OCI-LY1 (cell line): ENCODE measurements around the gene AP3D1.
"Not testable (repeated sequence)": the region's sequence is repeated elsewhere in the genome, so short reads cannot be mapped to it uniquely, and the experiment has no call there.

Experiments used
- H2AFZ ChIP-seq: fragments of 200-600 bp; sonication (generic), shearing (Covaris generic); 2 replicates; pipeline ENCODE4 v1.6.0; 2014; ENCODE audit warnings: antibody characterized with exemption, mild to moderate bottlenecking, low read length
- H3F3A ChIP-seq: fragments of 200-600 bp; sonication (generic), shearing (Covaris generic); 2 replicates; pipeline ENCODE4 v1.6.0; 2014; ENCODE audit warnings: mild to moderate bottlenecking, antibody characterized with exemption, low read length, moderate library complexity; ENCODE audit not compliant: insufficient read depth
- H3K27ac ChIP-seq: fragments of 200-600 bp; sonication (generic); 2 replicates; pipeline ENCODE4 v1.5.1; 2014; ENCODE audit warnings: low read length, mixed run types, mild to moderate bottlenecking, low read depth; ENCODE audit not compliant: poor library complexity, severe bottlenecking
- H3K27me3 ChIP-seq: fragments of 200-600 bp; sonication (generic); 2 replicates; pipeline ENCODE4 v1.6.0; 2014; ENCODE audit warnings: antibody characterized with exemption, mild to moderate bottlenecking, low read length, moderate library complexity; ENCODE audit not compliant: insufficient read depth
- H3K36me3 ChIP-seq: fragments of 200-600 bp; sonication (generic); 2 replicates; pipeline ENCODE4 v1.6.1; 2014; ENCODE audit warnings: mild to moderate bottlenecking, antibody characterized with exemption, low read length, moderate library complexity, mixed read lengths; ENCODE audit not compliant: insufficient read depth
- H3K4me1 ChIP-seq: fragments of 200-600 bp; sonication (generic); 2 replicates; pipeline ENCODE4 v1.5.1; 2014; ENCODE audit warnings: mild to moderate bottlenecking, low read length, moderate library complexity; ENCODE audit not compliant: insufficient read depth, severe bottlenecking
- H3K4me2 ChIP-seq: fragments of 200-600 bp; sonication (generic), shearing (Covaris generic); 2 replicates; pipeline ENCODE4 v1.6.1; 2014; ENCODE audit warnings: low read length
- H3K4me3 ChIP-seq: fragments of 200-600 bp; sonication (generic); 2 replicates; pipeline ENCODE4 v1.5.1; 2014; ENCODE audit warnings: low read length, low read depth, mild to moderate bottlenecking, mixed read lengths; ENCODE audit not compliant: poor library complexity, severe bottlenecking
- H3K79me2 ChIP-seq: fragments of 200-600 bp; shearing (Covaris generic); 2 replicates; pipeline ENCODE4 v1.6.1; 2016; ENCODE audit warnings: mixed run types, low read length, mixed read lengths; ENCODE audit not compliant: insufficient read depth
- H3K9ac ChIP-seq: fragments of 200-600 bp; sonication (generic), shearing (Covaris generic); 2 replicates; pipeline ENCODE4 v1.6.1; 2014; ENCODE audit warnings: mild to moderate bottlenecking, low read length, mixed read lengths
- H3K9me2 ChIP-seq: fragments of 200-600 bp; sonication (generic), shearing (Covaris generic); 2 replicates; pipeline ENCODE4 v1.6.1; 2014; ENCODE audit warnings: low read depth, mild to moderate bottlenecking, low read length, mixed read lengths
- H3K9me3 ChIP-seq: fragments of 200-600 bp; shearing (Covaris generic); 2 replicates; pipeline ENCODE4 v1.6.1; 2014; ENCODE audit warnings: low read length, mixed read lengths
- H4K20me1 ChIP-seq: fragments of 200-600 bp; sonication (generic), shearing (Covaris generic); 2 replicates; pipeline ENCODE4 v1.6.0; 2016; ENCODE audit warnings: mild to moderate bottlenecking, low read length; ENCODE audit not compliant: insufficient read depth
- CTCF ChIP-seq: fragments of 200-600 bp; sonication (generic), shearing (Covaris generic); IDR thresholded peaks from 2 replicates; pipeline ENCODE4 v1.5.1; 2017; ENCODE audit warnings: mild to moderate bottlenecking, antibody characterized with exemption, low read length, moderate library complexity, mixed read lengths
- EZH2 ChIP-seq: fragments of 200-600 bp; sonication (generic), shearing (Covaris generic); IDR thresholded peaks from 2 replicates; pipeline ENCODE4 v1.8.0; 2017; ENCODE audit warnings: borderline replicate concordance, mixed run types, mild to moderate bottlenecking, antibody characterized with exemption, low read length, moderate library complexity, mixed read lengths

Gene AP3D1

GRCh38 chr19:2089001-2089711, 62.2 kb downstream of the AP3D1 start:
- Histone ChIP-seq H3K4me2 (peak overlapping the region; percentile 65; the same call in 1 of the 2 replicates), H3K36me3 (peaks cover 6% of the 10 kb centered on the region; the same call in 1 of the 2 replicates), H3K27ac (peak overlapping the region; percentile 98), H3K4me3 (no peak overlapping the region), H3K27me3 (no peaks in the 10 kb centered on the region), H4K20me1 (no peaks in the 10 kb centered on the region), H2AFZ (no peak overlapping the region), H3K9me2 (no peaks in the 10 kb centered on the region), H3F3A (peaks cover 5% of the 10 kb centered on the region; the same call in 1 of the 2 replicates), H3K9me3 (no peaks in the 10 kb centered on the region), H3K79me2 (no peaks in the 10 kb centered on the region), H3K4me1 (peaks cover 80% of the 10 kb centered on the region), H3K9ac (peak overlapping the region; percentile 37; the same call in 1 of the 2 replicates)
- no peak for TF ChIP-seq EZH2
- no peak for TF ChIP-seq CTCF

- peak overlapping the region; percentile 29; the same call in 1 of the 2 replicates for H3K4me2 ChIP-seq
- H3K9ac ChIP-seq = peak overlapping the region; percentile 44; the same call in 1 of the 2 replicates
- peak; percentile 40 for TF ChIP-seq CTCF
- no peak for TF ChIP-seq EZH2
- H3K36me3 ChIP-seq = no peaks in the 10 kb centered on the region; the same call in 1 of the 2 replicates
- H3K27me3 ChIP-seq = no peaks in the 10 kb centered on the region
- H3K4me3 ChIP-seq = no peak overlapping the region
- H3K4me1 ChIP-seq = peaks cover 81% of the 10 kb centered on the region
- no peaks in the 10 kb centered on the region for H4K20me1 ChIP-seq
- peaks cover 5% of the 10 kb centered on the region; the same call in 1 of the 2 replicates for H3F3A ChIP-seq
- H2AFZ ChIP-seq = no peak overlapping the region
- no peaks in the 10 kb centered on the region for H3K9me2 ChIP-seq
- H3K9me3 ChIP-seq = no peaks in the 10 kb centered on the region
- peak overlapping the region; percentile 98 for H3K27ac ChIP-seq
- peaks cover 1% of the 10 kb centered on the region; the same call in 1 of the 2 replicates for H3K79me2 ChIP-seq
Measured at GRCh38 chr19:2087621-2088100, 63.7 kb downstream of the AP3D1 start.

GRCh38 chr19:2086695-2087620, 64.4 kb downstream of the AP3D1 start:
- H3K4me2 ChIP-seq = peak overlapping the region; percentile 37; the same call in 1 of the 2 replicates
- not testable (repeated sequence) for H3K27me3 ChIP-seq, H3K4me3 ChIP-seq, H3K79me2 ChIP-seq, H3F3A ChIP-seq, H3K36me3 ChIP-seq, H2AFZ ChIP-seq, H3K9me3 ChIP-seq, H3K9me2 ChIP-seq, H4K20me1 ChIP-seq
- H3K9ac ChIP-seq = peak overlapping the region; percentile 33; the same call in 1 of the 2 replicates
- peaks cover 87% of the 10 kb centered on the region for H3K4me1 ChIP-seq
- H3K27ac ChIP-seq = peak overlapping the region; percentile 98
